Activated naive CD4-positive, alpha-beta T cell treated with anti-CD3 and anti-CD28 coated beads, Interleukin-2, amount 50 U/mL, for 16 hours (primary cell): ENCODE results near the gene FGF9.

Source experiments
- DNase-seq: peaks from one replicate; pipeline ENCODE4 v3.0.0-alpha.2; 2020

Gene FGF9

DNA sequence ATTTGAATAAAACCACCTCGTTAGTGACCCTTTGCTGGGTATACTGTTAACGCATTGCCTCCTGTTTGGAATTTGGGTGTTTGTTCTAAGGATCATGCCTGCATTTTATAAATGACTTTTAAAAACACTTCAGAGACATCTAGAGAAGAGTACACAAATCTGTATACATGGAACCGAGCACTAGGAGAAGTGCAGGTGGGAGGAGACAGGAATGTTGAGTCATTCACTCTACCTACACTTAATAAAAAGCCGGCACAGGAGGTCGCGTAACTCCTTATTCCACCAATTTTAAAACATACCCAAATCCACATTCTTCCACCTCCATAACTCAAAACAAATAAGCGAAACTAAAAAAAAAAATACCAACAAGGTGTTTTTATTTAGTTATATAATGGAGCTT, 48.6 kb downstream of the FGF9 start:
- DNase-seq, result no peak

DNA sequence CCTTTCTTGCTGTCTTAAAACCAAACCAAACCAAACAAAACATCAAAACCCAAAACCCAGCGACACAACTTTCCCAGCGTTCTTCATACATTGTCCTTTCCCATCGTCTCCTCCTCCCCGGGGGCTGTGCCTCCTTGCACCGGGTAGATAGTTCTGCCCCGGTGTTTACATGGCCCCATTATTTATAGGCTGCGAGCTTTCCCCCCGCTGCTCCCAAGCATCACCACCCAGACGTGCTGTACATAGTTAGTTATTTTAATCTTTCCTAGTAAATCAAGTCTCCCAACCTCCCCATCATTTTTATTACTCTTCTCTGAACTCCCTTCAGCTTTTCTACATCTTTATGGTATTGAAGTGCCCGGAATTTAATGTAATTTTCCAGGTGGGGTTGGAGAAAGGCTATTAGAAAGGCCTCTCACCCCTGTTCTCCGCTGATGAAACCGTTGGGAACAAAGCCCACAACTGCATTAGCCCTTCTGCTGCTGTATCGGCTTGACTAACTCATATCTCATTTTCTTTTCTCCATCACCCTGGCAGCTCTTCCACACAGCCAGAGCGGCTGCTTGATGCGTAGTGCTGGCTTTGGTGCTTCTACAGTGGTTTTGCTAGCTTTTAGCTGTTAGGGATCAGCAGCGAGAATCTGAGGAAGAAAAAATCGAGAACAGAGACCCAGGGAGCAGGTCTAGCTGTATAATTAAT, 53.1 kb downstream of the FGF9 start:
- DNase-seq, result no peak

DNA sequence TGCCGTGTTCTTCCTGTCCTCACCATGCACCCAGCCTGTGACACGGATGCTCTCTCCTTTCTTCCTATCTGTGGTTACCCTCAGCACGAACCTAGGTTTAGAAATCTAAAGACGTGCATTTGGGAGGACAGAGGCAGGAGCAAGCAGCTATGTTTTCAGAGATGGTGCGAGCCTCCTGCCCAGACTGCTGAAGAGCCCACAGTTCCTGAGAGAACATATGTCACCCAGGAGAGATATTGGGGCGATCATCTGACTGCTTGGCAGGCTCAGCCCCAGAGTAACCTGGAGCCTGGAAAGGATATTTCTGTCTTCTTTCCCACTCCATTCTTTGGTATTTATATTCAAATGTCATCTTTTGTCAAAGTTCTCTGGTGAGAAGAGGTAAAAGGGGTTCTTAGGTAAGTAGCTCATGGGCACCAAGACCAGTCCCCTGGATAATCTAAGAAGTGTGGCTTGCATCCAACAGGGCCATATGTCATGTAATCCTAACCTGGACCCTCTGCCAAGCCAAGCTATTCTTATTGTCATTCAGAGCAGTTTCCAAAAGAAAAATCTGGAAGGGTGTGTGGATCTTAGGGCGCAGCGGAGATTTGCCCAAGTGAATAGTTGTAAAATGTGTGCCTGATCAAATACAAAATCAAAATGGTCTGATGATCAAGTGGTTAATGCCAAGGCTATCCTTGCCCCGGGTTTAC, 59.5 kb downstream of the FGF9 start:
- DNase-seq, result no peak

DNA sequence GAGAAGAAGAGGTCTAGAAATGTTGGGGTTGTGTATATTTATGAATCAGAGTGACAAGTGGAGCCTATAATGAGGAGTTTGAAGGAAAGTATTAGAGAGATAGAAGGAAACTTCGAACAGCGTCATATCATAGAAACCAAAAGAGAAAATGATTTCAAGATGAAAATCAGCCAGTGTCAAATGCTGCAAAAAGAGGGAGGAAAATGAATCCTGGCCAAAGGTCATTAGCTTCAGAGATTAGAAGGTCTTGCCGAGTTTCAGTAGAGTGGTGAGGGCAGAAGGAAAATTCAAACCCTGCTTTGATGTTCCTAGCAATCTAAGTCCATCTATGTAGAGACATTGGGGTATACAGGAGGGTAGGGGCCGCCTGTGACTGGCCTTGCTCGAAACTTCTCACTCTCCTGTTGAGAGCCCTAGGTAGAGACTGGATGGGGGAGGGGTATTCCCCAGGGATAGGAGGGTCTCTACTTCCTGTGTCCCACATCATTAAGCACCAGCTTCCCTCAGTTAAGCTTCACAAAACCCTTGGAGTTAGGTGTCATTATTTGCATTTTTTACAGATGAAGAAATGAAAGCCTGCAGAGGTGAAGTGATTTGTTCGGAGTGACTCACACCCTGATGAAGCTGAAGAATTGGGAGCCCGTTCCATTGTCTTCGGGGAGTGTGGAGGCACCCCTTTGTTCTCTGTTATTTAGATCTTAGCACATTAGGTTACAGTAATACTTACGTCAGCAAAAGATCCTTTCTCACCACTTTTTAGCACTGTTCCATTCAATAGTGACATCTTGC, 62.8 kb downstream of the FGF9 start:
- no peak for DNase-seq

DNA sequence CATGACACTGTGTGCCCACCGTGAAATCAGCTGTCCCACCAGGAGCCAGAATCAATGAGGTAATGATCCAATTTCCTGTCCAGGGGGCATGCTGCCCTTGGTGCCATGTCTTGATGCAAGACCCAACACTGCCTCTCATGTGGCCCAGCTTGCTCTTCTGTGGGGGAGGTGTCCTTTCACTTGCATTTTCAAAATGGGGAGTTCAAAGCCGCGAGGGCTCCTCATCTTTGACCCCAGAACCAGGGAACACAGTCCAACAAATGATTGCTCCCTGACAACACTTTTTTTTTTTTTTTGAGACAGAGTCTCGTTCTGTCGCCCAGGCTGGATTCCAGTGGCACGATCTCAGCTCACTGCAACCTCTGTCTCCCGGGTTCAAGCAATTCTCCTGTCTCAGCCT, 64.1 kb downstream of the FGF9 start:
- DNase-seq, result no peak

DNA sequence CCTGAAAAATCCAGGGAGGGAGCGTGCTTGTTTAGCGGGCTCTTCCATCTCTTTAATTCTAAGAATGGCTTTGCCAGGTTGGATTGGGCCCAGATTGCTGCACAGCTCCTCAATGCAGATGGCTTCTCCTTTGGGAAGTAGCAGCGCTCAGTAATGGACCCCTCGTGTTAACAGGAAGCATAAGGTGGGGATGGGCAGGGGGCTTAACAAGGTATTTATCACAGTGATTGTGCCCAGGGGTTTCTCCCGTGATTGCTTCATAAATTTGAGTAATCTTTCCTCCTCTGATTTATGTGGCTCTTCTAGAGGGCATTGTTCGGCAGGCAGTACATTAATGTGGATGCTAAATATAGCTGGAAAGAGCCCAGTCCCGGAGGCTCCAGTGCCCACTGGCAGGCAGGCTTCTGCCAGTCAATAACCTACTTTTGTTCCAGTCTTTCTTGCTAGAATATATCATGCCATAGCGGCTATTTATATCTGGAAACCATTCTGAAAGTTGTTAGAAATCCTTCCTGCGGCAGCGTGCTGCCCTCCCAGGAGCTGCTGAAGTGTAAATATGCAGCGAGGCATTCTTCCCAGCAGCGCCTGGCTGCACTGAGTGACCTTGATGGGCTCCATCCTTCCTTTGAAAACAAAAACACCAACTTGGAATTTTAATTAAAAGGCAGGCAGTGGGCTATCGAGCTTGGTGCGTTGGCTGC, 65.0 kb downstream of the FGF9 start:
- no peak for DNase-seq

DNA sequence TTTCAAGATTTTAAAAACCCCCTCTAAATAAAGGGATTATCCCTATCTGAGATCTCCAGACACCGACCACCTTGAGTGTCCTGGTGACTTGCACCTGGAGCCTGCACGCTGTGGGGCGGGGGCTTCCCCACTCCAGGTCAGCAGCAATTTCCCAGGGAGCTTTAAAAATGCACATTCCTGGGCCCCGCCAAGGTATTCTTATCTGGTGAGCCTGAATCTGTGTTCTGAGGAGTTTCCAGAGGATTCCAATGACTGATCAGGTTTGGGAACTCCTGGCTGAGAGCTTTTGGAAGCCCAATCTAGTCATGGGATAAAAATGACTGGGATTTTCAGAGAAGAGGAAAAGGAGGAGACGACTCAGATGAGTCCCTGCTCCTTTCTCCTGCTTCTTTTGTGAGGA, 66.1 kb downstream of the FGF9 start:
- no peak for DNase-seq

DNA sequence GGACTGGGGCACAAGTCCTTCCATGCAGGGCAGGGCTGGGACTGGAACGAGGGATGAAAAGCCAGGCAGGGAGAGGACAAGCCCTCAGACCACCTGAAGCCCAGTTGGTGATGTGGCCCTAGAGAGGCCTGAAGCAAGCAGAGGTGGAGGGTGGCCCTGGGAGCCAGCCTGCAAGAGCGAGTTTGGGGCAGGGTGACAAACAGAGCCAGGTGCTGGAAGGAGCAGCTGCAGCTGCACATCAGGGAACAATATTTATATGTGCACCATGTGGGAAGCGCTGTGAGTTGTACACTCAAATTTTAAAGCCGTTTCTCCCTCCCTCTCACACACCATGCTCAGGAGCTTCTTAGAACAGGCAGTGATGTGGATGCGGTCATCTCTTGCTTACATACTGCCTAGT, 67.8 kb downstream of the FGF9 start:
- DNase-seq, result no peak

DNA sequence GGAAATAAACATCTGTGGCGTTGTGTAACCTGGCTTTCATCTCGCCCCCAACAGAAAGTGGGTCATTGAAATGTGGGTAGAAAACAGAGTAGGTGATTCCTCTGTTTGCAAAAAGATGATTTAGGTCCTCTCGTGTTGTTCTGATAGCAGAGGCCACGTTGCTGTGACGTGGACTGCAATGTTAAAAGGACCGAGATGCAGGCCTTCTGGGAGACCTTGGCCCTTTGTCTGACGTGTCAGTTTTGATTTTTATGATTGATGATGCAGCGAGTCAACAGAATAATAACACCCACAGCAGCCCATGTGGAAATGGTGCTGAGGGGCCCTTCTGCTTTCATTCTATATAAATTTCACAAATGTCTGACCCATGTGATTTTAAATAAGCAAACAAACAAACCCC, 68.9 kb downstream of the FGF9 start:
- no peak for DNase-seq

DNA sequence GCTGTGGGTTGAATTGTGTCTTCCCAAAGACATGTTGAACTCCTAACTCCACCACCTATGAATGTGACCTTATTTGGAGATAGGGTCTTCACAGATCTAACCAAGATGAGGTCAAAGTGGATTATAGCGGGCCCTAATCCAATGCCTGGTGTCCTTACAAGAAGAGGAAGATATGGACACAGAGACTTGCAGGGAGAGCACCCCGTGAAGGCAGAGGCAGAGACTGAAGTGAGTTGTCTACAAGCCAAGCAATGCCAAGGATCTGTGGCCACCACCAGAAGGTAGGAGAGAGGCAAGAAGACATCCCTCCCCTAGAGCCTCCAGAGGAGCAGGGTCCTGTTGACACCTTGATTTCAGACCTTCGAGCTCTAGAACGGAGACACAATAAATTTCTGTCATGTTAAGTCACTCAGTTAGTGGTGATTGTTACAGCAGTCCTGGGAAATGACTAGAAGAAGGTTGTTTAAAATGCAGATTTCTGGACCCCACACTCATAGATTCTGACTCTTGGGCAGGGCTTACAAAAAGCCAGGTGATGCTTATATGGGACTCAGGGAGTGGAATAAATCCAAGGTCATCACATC, 70.6 kb downstream of the FGF9 start:
- DNase-seq, result no peak

DNA sequence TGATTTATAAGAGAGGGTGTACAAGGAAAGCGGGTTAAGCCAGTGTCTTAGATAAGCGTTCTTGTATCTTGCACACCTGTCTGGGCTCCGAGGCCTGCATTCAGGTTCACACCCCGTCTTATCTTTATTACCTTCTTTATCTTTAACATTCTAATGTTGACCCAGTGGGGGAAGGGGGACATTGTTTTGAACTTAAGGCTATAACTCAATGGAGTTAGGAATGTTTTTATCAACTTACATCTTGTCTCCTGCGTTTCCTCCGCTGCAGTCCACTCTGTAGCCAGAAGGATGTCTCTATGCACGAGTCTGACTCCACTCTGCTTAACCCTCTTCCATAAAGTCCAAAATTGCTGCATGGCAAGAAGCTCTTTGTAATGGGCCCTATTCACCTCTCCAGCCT, 71.2 kb downstream of the FGF9 start:
- no peak for DNase-seq

DNA sequence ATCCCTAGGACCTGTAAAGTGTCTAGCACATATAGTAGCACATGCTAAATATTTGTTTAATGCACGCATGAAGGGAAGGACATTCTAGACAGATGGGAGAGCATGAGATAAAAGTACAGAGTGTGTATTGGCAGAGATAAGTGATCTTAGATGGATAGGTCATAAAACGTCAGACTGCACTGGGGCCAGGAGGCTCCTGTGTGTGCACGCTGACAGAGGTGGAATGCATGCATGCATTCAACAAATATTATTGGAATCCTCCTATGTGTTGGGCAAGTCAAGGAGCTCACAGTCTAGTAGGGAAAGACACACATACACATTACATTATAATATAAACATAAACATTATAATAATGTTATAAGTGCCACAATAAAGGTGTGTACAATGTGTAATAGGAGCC, 73.3 kb downstream of the FGF9 start:
- no peak for DNase-seq

DNA sequence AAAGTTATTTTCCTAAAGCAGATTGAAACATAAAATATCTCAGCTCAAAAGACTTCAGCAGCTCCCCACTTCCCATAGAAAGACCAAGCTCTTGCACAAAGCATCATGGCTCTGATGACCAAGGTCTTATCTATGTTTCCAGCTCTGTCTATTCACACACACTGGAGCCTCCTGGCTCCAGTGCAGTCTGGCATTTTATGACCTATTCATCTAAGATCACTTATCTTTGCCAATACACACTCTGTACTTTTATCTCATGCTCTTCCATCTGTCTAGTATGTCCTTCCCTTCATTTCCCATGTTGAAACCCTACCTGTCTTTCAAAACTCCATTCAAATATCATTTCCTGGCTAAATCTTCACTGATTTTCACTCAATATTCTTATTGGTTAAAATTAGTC, 74.4 kb downstream of the FGF9 start:
- no peak for DNase-seq

DNA sequence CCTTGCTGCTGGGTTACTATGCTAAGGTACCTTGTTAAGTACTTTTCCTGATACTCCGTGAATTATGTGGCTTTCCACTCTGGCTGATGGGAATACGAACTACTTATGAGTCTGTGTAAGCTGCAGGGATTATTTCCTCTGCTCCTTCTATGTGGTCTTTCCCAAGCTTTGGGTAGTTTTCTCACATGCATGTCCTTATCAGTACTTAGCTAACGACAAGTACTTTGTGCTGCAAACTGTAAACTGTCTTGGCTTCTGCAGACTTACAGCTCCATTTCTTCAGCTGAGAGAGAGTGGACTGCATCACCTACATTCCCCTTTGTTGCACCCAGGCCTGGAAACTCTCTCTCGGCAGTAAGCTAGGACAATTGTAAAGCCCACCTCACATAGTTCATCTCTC, 76.6 kb downstream of the FGF9 start:
- DNase-seq, result no peak

DNA sequence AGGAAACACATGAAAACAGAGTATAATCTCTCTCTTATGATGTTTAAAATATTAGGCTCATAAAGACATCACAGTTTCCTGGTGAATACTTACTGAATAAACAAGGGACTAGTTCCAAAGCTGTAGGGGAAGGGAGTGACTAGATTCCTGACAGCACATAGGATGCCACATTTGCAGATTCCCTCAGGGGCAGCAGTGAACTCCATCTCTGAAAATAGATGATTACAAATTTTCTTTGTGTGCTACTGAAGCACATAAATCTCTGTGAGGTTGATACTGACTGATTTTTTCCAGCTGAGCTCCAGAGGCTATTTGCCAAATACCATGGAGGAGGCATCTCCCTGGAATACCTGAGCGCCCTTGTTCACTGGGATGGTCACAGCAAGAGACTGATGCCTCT, 77.3 kb downstream of the FGF9 start:
- DNase-seq, result no peak

DNA sequence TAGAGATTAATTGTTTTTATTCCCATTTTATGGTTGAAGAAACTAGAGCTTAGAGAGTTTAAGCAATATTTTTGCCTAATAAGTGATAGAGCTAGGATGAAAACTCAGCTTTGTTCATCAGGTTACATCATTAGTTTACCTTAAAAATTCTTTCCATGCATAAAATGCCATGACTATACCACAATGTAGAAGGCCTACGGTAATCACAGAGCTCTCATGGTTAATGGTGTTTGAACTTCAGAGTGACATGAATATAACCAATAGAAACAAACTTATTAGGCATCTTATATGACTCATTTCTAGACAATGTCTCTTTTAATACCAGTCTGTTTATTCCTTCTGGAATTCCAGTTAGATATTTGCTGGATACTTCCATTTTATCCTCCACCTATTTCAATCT, 78.5 kb downstream of the FGF9 start:
- no peak for DNase-seq

DNA sequence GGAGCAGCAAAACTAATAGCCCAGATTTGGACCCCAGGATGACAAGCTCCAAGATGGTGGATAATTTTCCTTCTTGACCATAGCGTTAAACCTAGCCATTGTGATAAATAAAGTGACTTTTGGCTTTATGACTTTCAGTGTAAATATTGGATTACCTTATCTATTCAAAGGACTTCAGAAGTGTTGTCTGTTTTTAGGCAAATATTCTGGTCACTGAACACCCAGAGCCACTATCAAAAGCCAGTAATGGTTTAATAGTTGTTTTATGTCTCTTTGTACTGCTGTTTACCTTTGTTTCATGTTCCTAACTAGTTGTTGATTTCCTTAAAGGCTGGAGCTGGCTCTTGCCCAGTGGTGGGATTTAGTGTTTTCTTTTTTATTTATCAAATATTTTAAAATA, 81.6 kb downstream of the FGF9 start:
- no peak for DNase-seq

DNA sequence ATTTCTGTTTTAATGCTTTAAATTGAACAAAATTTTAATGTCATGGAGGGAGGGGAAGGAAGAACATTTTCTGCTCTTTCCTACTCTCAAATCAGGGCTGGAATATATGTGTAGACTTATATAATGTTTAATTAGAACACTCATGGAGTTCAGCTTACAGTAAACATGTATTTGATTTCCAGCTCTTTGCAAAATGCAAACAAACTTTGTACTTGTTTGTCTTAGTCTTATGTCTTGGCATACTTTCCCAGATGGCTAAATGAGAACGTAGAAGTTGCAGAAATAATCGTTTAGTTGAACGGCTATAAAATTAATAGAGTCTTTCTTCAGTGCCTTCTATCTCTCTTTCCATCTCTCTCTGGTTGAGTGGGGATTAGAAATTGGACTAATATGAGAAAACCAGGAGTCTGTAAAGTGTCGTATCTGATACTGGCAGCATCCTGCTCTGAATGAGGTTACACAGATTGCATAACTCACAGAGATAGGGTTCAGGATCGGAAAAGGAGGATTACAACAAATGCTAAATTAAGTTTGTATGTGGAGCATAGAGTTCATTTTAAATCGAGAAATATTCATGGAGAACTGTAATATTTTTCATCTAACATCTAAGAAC, 82.3 kb downstream of the FGF9 start:
- no peak for DNase-seq
